Stimulated activated CD8-positive, alpha-beta memory T cell treated with anti-CD3 and anti-CD28 coated beads, Interleukin-4, amount 100 ng/mL, for 24 hours (primary cell): ENCODE measurements around the gene PLCG1.

ENCODE experiments used
- DNase-seq: peaks from one replicate; pipeline ENCODE4 v3.0.0-alpha.2; 2020; ENCODE audit warnings: low read depth

PLCG1 gene

DNA sequence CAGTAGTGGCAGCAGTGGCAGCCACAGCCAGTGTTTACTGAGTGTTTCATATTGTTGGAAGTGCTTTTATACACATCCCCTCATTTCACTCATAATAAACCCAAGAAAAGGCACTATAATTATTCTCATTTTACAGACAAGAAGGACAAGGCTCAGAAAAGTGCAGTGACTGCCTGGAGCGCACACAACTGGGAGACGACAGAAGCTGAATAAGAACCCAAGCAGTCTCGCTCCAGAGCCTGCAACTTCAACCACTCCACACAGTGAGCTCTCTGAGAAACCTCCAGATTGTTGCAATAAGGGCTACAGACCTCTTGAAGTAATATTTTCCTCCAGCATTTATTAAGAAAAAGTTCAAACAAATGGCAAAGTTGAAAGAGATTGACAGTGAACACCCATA is 76.9 kb downstream of the PLCG1 start:
- no peak for DNase-seq

DNA sequence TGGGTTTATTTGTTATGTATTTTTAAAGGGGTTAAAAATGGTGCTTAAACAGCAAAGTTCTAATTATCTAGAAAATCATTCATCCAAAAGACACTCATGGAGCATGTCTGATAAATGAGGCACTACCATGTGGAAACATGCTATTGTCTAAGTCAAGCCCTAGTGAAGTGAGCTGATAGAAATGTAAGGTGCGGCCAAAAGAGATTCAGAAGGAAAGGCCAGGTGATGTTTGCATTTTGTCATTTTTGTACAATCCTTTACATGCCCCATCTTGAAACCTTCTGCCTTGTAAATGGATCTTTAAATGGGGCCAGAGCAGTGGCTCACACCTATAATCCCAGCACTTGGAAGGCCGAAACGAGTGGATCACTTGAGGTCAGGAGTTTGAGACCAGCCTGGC is 77.3 kb downstream of the PLCG1 start:
- DNase-seq = no peak

DNA sequence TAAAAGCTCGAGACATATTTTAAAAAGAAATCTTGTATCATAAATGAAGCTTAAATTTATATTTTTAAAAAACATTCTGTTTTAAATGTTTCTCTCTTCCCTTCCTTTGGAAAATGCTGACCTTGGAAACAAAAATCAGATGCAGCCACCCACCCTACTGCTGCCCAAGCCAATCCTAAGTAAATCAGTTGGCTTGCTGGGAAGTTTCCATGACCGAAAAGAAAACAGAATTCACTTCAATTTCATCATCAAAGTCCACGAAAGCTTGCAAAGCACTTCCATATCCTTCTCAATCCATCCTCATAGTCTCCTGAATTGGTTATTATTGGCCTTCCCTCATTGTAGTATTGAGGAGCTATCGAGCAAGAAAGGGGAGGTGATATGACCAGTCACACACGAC is 80.1 kb downstream of the PLCG1 start:
- DNase-seq = no peak

DNA sequence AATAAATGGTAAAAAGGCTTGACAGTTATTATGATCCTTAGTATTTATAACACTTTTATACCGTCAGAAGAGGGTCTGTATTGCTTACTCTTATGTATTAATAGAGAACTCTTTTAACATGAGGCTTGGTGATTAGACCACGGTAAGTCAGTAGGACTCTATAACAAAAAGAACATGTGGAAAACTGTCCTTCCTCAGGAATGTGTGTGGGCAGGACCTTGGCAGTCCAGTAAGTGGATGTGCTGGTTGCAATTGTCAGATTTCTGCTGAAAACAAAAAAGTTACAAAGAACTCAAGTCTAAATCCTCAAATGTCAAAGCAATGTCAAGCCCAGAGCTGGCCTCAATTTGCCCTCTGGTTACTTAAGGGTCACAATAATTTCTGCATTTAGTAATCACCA is 81.1 kb downstream of the PLCG1 start:
- no peak for DNase-seq

DNA sequence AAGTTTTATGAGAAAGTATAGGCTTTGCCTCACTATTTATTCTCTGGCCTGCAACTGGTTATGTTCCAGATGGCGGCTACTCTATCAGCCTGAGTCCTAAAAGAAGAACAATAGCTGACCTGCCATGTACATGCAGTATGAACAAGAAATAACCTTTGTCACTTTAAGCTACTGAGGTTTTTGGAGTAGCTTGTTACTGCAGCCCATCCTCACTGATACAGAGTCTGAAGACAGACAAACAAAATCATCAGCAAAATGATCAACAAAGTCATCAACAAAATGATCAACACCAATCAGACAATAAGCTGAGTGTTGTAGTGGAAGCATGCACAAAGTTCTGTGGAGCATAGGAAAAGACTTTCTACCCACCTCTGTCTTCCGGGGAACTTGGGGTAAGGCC is 82.5 kb downstream of the PLCG1 start:
- DNase-seq = no peak

DNA sequence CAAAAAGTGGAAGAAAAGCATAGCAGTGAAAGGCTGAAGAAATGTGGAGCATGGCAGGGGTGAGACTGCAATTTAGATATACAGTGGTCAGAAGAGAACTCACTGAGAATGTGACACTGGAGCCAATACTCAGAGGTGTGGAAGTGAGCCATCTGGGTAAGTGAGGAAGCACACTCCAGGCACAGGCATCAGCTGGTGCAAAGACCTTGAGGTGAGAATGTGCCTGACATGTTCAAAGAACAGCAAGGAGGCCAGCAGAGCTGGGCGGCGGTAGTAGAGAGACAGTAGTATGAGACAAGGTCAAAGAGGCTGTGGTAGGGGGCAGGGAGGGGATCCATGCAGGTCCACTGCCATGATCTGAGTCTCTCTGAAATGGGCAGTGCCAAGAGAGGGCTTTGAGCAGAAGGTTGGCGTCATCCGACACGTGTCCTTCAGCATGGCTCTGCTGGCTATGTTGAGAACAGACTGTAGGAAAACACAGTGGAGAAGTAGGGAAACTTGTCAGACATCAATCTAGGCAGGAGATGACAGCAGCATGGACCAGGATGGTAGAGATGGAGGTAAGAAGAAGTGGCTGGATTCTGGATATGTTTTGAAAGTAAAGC is 84.4 kb downstream of the PLCG1 start:
- no peak for DNase-seq

DNA sequence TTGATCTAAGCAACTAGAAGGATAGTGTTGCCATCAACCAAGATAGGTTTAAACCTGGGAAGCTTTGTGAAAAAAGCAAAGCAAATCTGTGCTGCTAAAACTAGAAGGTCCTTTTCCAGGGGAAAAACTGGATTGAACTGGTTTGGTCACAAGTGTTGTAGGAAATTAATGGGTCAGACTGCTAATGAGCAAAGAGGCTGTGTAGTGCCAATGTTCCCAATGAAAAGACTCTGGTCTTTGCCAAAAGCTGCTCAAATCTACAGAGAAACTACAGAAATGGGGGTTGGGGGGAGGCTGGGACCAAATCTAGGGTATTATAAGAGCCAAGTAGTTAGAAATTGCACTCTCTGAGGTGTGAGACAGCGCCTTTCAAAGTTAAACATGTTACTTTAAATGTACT is 85.0 kb downstream of the PLCG1 start:
- DNase-seq = no peak

DNA sequence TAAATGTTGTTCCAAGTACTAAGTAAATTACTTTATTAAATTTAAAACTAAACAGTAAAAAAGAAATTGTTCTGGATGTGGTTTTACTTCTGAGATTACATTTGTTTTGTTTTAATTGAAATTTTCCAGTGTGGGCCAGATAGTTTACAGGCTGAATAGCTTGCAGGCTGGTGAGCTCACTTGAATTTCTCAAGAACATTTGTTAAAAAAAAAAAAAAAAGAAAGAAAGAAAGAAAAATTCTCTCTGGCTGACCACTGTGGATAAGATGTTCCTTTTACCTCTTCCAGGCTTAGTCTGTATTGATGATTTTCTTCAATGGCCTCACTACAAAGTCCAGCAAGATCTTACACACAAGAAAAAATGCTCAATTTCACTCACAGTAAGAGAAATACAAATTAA is 85.4 kb downstream of the PLCG1 start:
- no peak for DNase-seq

DNA sequence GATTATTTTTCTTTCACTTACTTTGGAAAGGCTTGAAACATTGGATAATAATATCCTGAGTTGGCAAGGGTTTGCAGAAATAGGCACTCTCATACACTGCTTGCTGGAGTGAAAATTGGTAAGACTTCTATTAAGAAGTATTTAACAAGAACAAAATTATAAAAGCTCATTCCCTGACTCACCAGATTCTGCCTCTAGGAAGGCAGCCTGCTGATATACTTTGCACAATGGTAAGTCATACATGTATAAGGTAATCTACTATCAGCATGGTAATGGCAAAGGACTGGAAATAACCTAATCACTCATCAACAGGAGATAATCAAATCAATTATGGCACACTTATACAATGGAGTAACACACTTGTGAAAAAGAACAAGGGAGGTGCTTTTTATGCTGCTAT is 85.8 kb downstream of the PLCG1 start:
- no peak for DNase-seq

DNA sequence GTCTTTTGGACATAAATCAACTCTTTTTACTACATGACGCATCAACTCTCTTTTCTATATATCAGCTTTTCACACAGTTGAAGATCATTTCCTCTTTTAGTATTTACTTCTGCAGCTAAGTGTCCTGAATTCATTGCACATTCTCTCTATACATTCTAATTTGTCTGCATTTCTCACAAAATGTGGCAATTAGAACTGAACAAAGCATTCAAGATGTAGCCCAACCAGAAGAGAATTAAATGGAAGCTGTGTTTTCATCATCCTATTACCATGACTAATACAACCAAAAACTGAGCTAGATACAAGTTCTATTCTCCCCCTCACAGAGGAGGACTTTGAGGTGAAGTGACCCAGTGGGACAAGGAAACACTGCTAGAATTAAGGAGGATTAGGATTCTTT is 86.9 kb downstream of the PLCG1 start:
- no peak for DNase-seq

DNA sequence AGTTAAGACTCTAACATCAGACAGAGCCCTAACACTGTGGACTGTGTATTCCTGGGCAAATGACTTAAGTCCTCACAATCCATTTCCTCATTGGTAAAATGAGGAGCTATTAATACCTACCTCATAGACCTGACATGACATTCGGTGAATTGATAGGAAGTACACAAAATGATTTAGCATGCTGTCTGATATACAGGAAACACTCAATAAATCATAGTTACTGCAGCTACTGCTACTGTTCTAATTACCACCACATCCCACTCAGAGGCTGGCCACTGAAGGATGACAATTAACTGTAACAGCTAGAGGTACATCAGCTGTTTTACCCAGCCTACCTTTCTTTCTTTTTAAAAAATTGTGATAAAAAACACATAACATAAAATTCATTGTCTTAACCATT is 87.7 kb downstream of the PLCG1 start:
- DNase-seq = no peak

DNA sequence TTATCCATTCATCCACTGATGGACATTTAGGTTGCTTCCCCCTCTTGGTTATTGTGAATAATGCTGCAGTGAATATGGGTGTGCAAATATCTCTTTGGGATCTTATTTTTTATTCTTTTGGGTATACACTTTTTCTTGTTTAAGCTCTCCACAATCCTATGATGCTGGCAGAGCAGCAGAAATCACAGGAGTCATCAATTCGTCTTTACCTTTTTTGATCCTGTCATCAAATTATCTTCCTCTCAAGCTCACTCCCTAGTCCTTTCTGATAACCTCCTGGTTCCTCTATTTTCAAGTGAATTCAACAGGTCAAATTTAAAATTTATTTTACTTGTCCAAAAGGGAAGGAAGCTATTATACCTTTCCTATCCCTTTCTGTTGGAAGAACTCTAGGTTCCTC is 89.1 kb downstream of the PLCG1 start:
- no peak for DNase-seq
